Choroid plexus epithelial cell (primary cell): Measurements from ENCODE around the gene SCLY.

ENCODE experiments used
- DNase-seq: peaks from one replicate; pipeline ENCODE4 v3.0.0-alpha.2; 2010; ENCODE audit warnings: low read depth
- H3K4me3 ChIP-seq: 2 replicates; pipeline ENCODE4 v1.5.1; 2011; ENCODE audit warnings: low read depth, mild to moderate bottlenecking, control low read depth, low read length, moderate library complexity
- CTCF ChIP-seq: conservative IDR thresholded peaks from 2 replicates; pipeline ENCODE4 v1.5.1; 2011; ENCODE audit warnings: low read depth, mild to moderate bottlenecking, control low read depth, inconsistent platforms, low read length, moderate library complexity

SCLY gene

GRCh38 chr2:238142382-238143205, 81.8 kb downstream of the SCLY start:
- no peak for DNase-seq
- no peak for TF ChIP-seq CTCF
- H3K4me3 ChIP-seq, result no peak overlapping the region

- TF ChIP-seq CTCF, result no peak
- H3K4me3 ChIP-seq, result no peak overlapping the region
- no peak for DNase-seq
Observed at GRCh38 chr2:238143239-238143951, 82.6 kb downstream of the SCLY start.

DNA sequence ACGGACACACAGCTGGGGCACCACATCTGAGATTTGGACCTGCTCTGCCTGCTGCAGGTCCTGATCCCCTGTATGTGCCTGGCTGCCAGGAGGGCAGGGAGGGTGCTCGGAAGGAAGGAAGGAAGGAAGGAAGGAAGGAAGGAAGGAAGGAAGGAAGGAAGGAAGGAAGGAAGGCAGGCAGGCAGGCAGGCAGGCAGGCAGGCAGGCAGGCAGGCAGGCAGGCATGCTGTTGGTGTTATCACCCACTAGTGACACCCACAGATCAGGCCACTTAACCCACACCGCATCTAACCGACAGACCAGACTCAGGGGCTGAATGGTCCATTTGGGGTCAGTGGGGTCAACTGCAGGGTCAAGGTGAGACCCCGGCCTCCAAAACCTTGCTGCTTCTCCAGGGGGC, 83.5 kb downstream of the SCLY start:
- DNase-seq, result no peak
- TF ChIP-seq CTCF, result no peak

GRCh38 chr2:238145046-238145445, 84.2 kb downstream of the SCLY start:
- no peak overlapping the region for H3K4me3 ChIP-seq
- TF ChIP-seq CTCF, result no peak
- DNase-seq, result no peak

More for the DNA sequence above, 83.5 kb downstream of the SCLY start:
- H3K4me3 ChIP-seq, result no peak overlapping the region

DNA sequence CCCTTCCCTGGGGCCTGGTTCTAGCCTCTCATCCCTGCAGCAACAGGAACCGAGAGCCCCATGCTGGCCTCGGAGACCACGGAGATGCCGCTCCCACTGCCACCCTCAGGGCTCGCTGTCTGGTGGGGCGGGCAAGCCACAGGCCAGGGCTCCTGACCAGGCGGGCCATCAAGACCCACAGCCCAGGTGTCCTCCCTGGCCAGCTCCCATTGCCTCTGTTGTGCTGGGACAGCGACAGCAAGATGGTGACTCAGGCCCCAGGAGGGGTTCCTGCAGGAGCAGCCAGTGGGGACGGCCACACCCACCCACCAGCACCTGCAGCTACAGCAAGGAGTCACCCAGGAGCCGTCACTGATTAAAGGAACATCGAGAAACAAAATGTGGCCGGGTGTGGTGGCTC, 85.0 kb downstream of the SCLY start:
- H3K4me3 ChIP-seq, result no peak overlapping the region
- no peak for DNase-seq
- TF ChIP-seq CTCF, result no peak

- no peak for DNase-seq
- TF ChIP-seq CTCF, result no peak
- H3K4me3 ChIP-seq, result no peak overlapping the region
Observed at GRCh38 chr2:238146884-238147544, 86.2 kb downstream of the SCLY start.
